ENCODE data around the gene IL5. TPM values are rescaled to one million over a fixed set of nuclear protein-coding genes. Genes with fewer than 3 reads are reported as not detected.
"Not testable (repeated sequence)": the region's sequence is repeated elsewhere in the genome, so short reads cannot be mapped to it uniquely, and the experiment has no call there.

Gene IL5
- polyA plus RNA-seq, 1 donor from 2014 or later: not detected

GRCh38 chr5:132549576-132549975 is 6.3 kb upstream of the IL5 start:
- no peak overlapping the region for H3K27ac ChIP-seq (ENCODE audit: low read length)
- no peaks in the 10 kb centered on the region for H3K9me2 ChIP-seq (ENCODE audit: insufficient read depth, low read length)
- no peaks in the 10 kb centered on the region for H3K9me3 ChIP-seq (ENCODE audit: low read length)
- H3K4me3 ChIP-seq (ENCODE audit: low read length): no peak overlapping the region
- no peaks in the 10 kb centered on the region for H3F3A ChIP-seq (ENCODE audit: insufficient read depth, low read length, poor library complexity, severe bottlenecking)
- no peaks in the 10 kb centered on the region for H3K79me2 ChIP-seq (replicated peaks; ENCODE audit: insufficient read depth, low read length)
- no peaks in the 10 kb centered on the region for H3K36me3 ChIP-seq (ENCODE audit: insufficient read depth, low read length)
- H4K20me1 ChIP-seq (ENCODE audit: insufficient read depth): no peaks in the 10 kb centered on the region
- no peak overlapping the region for H2AFZ ChIP-seq (ENCODE audit: low read depth, low read length)
- no peak overlapping the region for H3K4me2 ChIP-seq (ENCODE audit: low read length)
- TF ChIP-seq SMC3 (conservative IDR thresholded peaks at IDR 0.05; ENCODE audit: poor library complexity) (no peak), EZH2 (IDR thresholded peaks at IDR 0.05; ENCODE audit: borderline replicate concordance, insufficient read depth, low read length, poor library complexity, severe bottlenecking) (no peak), REST (IDR thresholded peaks at IDR 0.05; ENCODE audit: borderline replicate concordance) (no peak), TAF1 (IDR thresholded peaks at IDR 0.05; ENCODE audit: low read depth) (no peak), MXI1 (conservative IDR thresholded peaks at IDR 0.05; ENCODE audit: poor library complexity, severe bottlenecking) (no peak)
- no peaks in the 10 kb centered on the region for H3K27me3 ChIP-seq (ENCODE audit: insufficient read depth, low read depth, low read length)
- no peak overlapping the region for H3K9ac ChIP-seq (ENCODE audit: low read length)

- not testable (repeated sequence) for H3K27me3 ChIP-seq (ENCODE audit: insufficient read depth, low read depth, low read length); H3K9me2 ChIP-seq (ENCODE audit: insufficient read depth, low read length); H3K36me3 ChIP-seq (ENCODE audit: insufficient read depth, low read length); H3K9me3 ChIP-seq (ENCODE audit: low read length); H3K4me3 ChIP-seq (ENCODE audit: low read length); H2AFZ ChIP-seq (ENCODE audit: low read depth, low read length); H4K20me1 ChIP-seq (ENCODE audit: insufficient read depth); H3K9ac ChIP-seq (ENCODE audit: low read length); H3K4me2 ChIP-seq (ENCODE audit: low read length); H3K27ac ChIP-seq (ENCODE audit: low read length); H3K79me2 ChIP-seq (replicated peaks; ENCODE audit: insufficient read depth, low read length); H3F3A ChIP-seq (ENCODE audit: insufficient read depth, low read length, poor library complexity, severe bottlenecking)
Measured at GRCh38 chr5:132548834-132549233, 5.5 kb upstream of the IL5 start.

- Histone ChIP-seq H3K36me3 (ENCODE audit: insufficient read depth, low read length) (no peaks in the 10 kb centered on the region), H3K4me3 (ENCODE audit: low read length) (no peak overlapping the region), H3K4me2 (ENCODE audit: low read length) (no peak overlapping the region), H3K9me3 (ENCODE audit: low read length) (no peaks in the 10 kb centered on the region), H3K9ac (ENCODE audit: low read length) (no peak overlapping the region), H3K79me2 (replicated peaks; ENCODE audit: insufficient read depth, low read length) (no peaks in the 10 kb centered on the region), H3F3A (ENCODE audit: insufficient read depth, low read length, poor library complexity, severe bottlenecking) (no peaks in the 10 kb centered on the region), H2AFZ (ENCODE audit: low read depth, low read length) (no peak overlapping the region), H4K20me1 (ENCODE audit: insufficient read depth) (no peaks in the 10 kb centered on the region), H3K27me3 (ENCODE audit: insufficient read depth, low read depth, low read length) (no peaks in the 10 kb centered on the region), H3K27ac (ENCODE audit: low read length) (no peak overlapping the region), H3K9me2 (ENCODE audit: insufficient read depth, low read length) (no peaks in the 10 kb centered on the region)
- no peak for TF ChIP-seq SMC3 (conservative IDR thresholded peaks at IDR 0.05; ENCODE audit: poor library complexity)
- TF ChIP-seq REST (IDR thresholded peaks at IDR 0.05; ENCODE audit: borderline replicate concordance): no peak
- TF ChIP-seq EP300 (conservative IDR thresholded peaks at IDR 0.05; ENCODE audit: poor library complexity, severe bottlenecking): no peak
- no peak for TF ChIP-seq RAD21 (conservative IDR thresholded peaks at IDR 0.05)
- TF ChIP-seq CTCF (IDR thresholded peaks at IDR 0.05; ENCODE audit: poor library complexity, severe bottlenecking): no peak
- no peak for TF ChIP-seq MXI1 (conservative IDR thresholded peaks at IDR 0.05; ENCODE audit: poor library complexity, severe bottlenecking)
- no peak for TF ChIP-seq EZH2 (IDR thresholded peaks at IDR 0.05; ENCODE audit: borderline replicate concordance, insufficient read depth, low read length, poor library complexity, severe bottlenecking)
- no peak for TF ChIP-seq TAF1 (IDR thresholded peaks at IDR 0.05; ENCODE audit: low read depth)
- TF ChIP-seq POLR2AphosphoS5 (IDR thresholded peaks at IDR 0.05): no peak
Measured at GRCh38 chr5:132547269-132547668, 3.9 kb upstream of the IL5 start.
